ENCODE measurements around the gene CSK. TPM values are rescaled to one million over a fixed set of nuclear protein-coding genes. Genes with fewer than 3 reads are reported as not detected.
"Not testable (repeated sequence)": the region's sequence is repeated elsewhere in the genome, so short reads cannot be mapped to it uniquely, and the experiment has no call there.

The CSK gene
- total and polyA plus RNA-seq, 2 experiments from 2014 or later: 16.9 to 19.1 TPM

GRCh38 chr15:74735305-74735704, 46.6 kb upstream of the CSK start:
- Histone ChIP-seq H3K79me2 (no peaks in the 10 kb centered on the region), H3K4me3 (no peak overlapping the region), H3K9me3 (ENCODE audit: low read depth) (no peaks in the 10 kb centered on the region), H2AFZ (no peak overlapping the region), H3K27ac (no peak overlapping the region), H3K9me2 (replicated peaks; ENCODE audit: insufficient read depth) (no peaks in the 10 kb centered on the region), H3K4me2 (no peak overlapping the region), H3K27me3 (no peaks in the 10 kb centered on the region), H3K36me3 (replicated peaks; ENCODE audit: insufficient read depth, low read depth) (no peaks in the 10 kb centered on the region), H4K20me1 (ENCODE audit: insufficient read depth, poor library complexity, severe bottlenecking) (no peaks in the 10 kb centered on the region), H3K4me1 (ENCODE audit: insufficient read depth) (no peaks in the 10 kb centered on the region)
- DNase-seq (ENCODE audit: low spot score): no peak
- no peak for TF ChIP-seq EZH2 (IDR thresholded peaks at IDR 0.05; ENCODE audit: borderline replicate concordance)
- TF ChIP-seq EZH2phosphoT487 (IDR thresholded peaks at IDR 0.05; ENCODE audit: low read depth, severe bottlenecking, unreplicated experiment): no peak
- TF ChIP-seq, protein P1, sequence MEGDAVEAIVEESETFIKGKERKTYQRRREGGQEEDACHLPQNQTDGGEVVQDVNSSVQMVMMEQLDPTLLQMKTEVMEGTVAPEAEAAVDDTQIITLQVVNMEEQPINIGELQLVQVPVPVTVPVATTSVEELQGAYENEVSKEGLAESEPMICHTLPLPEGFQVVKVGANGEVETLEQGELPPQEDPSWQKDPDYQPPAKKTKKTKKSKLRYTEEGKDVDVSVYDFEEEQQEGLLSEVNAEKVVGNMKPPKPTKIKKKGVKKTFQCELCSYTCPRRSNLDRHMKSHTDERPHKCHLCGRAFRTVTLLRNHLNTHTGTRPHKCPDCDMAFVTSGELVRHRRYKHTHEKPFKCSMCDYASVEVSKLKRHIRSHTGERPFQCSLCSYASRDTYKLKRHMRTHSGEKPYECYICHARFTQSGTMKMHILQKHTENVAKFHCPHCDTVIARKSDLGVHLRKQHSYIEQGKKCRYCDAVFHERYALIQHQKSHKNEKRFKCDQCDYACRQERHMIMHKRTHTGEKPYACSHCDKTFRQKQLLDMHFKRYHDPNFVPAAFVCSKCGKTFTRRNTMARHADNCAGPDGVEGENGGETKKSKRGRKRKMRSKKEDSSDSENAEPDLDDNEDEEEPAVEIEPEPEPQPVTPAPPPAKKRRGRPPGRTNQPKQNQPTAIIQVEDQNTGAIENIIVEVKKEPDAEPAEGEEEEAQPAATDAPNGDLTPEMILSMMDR (IDR thresholded peaks at IDR 0.05; ENCODE audit: poor library complexity): no peak
- WGBS (ENCODE audit: low lambda C conversion rate, missing lambda C conversion rate): 81% methylated on average over 3 of the region's 3 CpGs

DNA sequence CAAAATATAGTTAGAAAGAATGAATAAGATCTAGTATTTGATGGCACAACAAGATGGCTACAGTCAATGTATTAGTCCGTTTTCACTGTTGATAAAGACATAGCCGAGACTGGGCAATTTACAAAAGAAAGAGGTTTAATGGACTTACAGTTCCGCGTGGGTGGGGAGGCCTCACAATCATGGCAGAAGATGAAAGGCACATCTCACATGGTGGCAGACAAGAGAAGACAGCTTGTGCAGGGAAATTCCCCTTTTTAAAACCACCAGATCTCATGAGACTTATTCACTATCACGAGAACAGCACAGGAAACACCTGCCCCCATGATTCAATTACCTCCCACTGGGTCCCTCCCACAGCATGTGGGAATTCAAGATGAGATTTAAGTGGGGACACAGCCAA, 43.6 kb upstream of the CSK start:
- H3K9me2 ChIP-seq (replicated peaks; ENCODE audit: insufficient read depth); H2AFZ ChIP-seq; H3K4me2 ChIP-seq; H3K27me3 ChIP-seq; H3K79me2 ChIP-seq; H3K4me3 ChIP-seq; H3K9me3 ChIP-seq (ENCODE audit: low read depth); H3K36me3 ChIP-seq (replicated peaks; ENCODE audit: insufficient read depth, low read depth); H3K27ac ChIP-seq; H3K4me1 ChIP-seq (ENCODE audit: insufficient read depth); DNase-seq (ENCODE audit: low spot score); H4K20me1 ChIP-seq (ENCODE audit: insufficient read depth, poor library complexity, severe bottlenecking): not testable (repeated sequence)
- WGBS (ENCODE audit: low lambda C conversion rate, missing lambda C conversion rate): 72% methylated on average over 5 of the region's 5 CpGs

DNA sequence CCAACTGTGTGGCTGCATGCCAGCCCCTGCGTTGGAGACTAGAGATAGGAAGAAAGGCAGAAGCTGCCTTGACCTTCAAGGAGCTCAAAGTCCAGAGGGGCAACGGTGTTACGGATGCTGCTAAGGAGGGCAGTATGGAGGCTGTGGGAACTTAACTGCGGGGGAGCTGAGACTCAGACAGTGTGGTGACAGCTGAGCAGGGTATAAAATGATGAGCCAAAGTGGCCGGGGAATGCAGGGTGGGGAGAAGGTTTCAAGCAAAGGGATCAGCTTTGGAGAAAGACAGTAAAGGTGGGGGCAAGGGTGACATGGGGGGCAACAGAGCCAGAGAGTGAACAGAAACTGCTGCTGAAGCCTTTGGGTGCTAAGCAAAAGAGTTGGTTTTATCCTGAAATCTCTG, 39.5 kb upstream of the CSK start:
- H4K20me1 ChIP-seq (ENCODE audit: insufficient read depth, poor library complexity, severe bottlenecking): no peaks in the 10 kb centered on the region
- DNase-seq (ENCODE audit: low spot score): no peak
- no peaks in the 10 kb centered on the region for H3K79me2 ChIP-seq
- no peak overlapping the region for H3K4me2 ChIP-seq
- no peaks in the 10 kb centered on the region for H3K27me3 ChIP-seq
- no peak overlapping the region for H3K4me3 ChIP-seq
- H3K27ac ChIP-seq: no peak overlapping the region
- TF ChIP-seq EZH2 (IDR thresholded peaks at IDR 0.05; ENCODE audit: borderline replicate concordance) (no peak), EZH2phosphoT487 (IDR thresholded peaks at IDR 0.05; ENCODE audit: low read depth, severe bottlenecking, unreplicated experiment) (no peak)
- TF ChIP-seq, protein P1 (IDR thresholded peaks at IDR 0.05; ENCODE audit: poor library complexity): no peak
- H2AFZ ChIP-seq: no peak overlapping the region
- no peaks in the 10 kb centered on the region for H3K9me2 ChIP-seq (replicated peaks; ENCODE audit: insufficient read depth)
- H3K36me3 ChIP-seq (replicated peaks; ENCODE audit: insufficient read depth, low read depth): no peaks in the 10 kb centered on the region
- H3K4me1 ChIP-seq (ENCODE audit: insufficient read depth): no peaks in the 10 kb centered on the region
- no peaks in the 10 kb centered on the region for H3K9me3 ChIP-seq (ENCODE audit: low read depth)
- WGBS (ENCODE audit: low lambda C conversion rate, missing lambda C conversion rate): 92% methylated on average over 5 of the region's 5 CpGs

DNA sequence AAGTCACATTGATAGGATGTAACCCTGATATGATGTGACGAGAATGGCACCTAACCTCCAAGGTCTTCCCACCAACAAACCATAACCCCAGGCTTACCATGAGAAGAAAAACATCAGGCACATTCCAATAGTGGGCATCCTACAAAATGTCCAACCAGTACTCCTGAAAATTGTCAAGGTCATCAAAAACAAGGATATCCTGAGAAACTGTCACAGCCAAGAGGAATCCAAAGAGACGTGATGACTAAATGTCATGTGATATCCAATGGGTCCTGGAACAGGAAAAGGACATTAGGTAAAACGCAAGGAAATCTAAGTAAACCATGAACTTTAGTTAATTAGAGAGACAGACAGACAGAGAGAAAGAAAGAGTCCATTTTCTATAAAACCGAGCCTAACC, 35.5 kb upstream of the CSK start:
- Histone ChIP-seq H3K36me3 (replicated peaks; ENCODE audit: insufficient read depth, low read depth) (no peaks in the 10 kb centered on the region), H3K9me2 (replicated peaks; ENCODE audit: insufficient read depth) (no peaks in the 10 kb centered on the region), H3K79me2 (no peaks in the 10 kb centered on the region), H3K4me1 (ENCODE audit: insufficient read depth) (no peaks in the 10 kb centered on the region), H3K27ac (no peak overlapping the region), H4K20me1 (ENCODE audit: insufficient read depth, poor library complexity, severe bottlenecking) (no peaks in the 10 kb centered on the region), H3K4me3 (no peak overlapping the region), H3K27me3 (no peaks in the 10 kb centered on the region), H2AFZ (no peak overlapping the region), H3K4me2 (no peak overlapping the region), H3K9me3 (ENCODE audit: low read depth) (no peaks in the 10 kb centered on the region)
- no peak for DNase-seq (ENCODE audit: low spot score)
- TF ChIP-seq EZH2 (IDR thresholded peaks at IDR 0.05; ENCODE audit: borderline replicate concordance) (no peak), EZH2phosphoT487 (IDR thresholded peaks at IDR 0.05; ENCODE audit: low read depth, severe bottlenecking, unreplicated experiment) (no peak)
- TF ChIP-seq, protein P1 (IDR thresholded peaks at IDR 0.05; ENCODE audit: poor library complexity): no peak
- 81% methylated on average over 4 of the region's 4 CpGs for WGBS (ENCODE audit: low lambda C conversion rate, missing lambda C conversion rate)

All from hepatocyte (in vitro differentiated cells).